ENCODE data around the gene FAM168A.

FAM168A gene

DNA sequence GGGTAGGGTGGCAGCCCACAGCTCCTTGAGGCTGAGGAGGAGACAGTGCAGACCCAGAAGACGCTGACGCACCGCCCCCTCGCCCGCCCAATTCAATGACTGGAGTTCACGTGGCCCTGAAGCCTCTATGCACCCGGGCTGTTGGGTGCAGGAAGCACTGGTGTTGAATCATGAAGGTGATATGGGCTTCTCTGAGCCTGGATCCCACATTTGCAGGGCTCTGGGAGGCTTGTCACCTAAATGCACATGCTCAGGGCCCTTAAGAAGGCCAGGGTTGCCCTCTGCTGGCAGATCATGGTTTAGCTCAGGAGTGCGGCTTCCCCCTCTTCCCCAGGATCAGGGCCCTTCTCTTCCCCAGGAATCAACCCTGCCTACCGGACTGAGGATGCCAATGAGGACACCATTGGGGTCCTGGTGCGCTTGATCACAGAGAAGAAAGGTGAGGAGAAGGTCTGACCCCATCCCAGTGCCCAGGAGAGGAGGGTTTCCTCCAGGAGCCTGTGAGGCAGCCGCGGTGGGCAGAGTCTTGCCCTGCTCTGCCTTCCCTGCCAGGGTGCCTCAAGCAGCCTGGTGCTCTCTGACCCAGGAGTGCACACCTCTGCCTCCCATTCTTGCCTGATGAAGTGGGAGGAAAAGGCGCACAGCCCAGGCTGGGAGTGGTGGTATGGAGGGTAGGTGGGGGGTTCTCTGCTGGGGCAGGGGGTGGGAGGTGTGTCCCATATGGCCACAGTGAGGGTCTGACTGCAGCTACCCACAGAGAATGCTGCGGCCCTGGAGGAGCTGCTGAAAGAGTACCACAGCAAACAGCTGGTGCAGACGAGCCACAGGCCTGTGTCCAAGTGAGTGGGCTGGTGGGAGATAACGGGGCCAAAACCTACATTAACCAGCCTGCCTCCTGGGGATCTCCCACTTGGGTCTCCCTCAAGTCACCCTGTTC is 204.2 kb downstream of the FAM168A start:
- DNase-seq (ENCODE audit: insufficient read length, low spot score) (peak; percentile 87), FAIRE-seq (peak; percentile 85)

DNA sequence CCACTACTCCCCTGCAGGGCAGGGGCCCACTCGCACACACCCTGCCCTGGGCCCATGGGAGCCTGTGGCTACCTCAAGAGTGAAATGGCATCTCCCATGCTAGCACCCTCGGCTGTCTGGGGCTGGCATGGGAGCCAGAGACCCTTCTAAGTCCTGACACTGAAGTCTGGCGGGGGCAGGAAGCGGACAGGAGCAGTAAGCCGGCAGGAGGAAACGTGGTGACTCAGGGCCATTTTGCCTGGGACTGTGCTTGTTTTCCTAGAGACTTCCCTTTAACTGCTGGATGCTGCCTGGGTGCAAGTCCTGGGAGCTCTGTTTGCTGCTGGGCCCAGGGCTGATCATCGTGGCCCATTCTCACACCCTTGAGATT is 204.9 kb downstream of the FAM168A start:
- FAIRE-seq, result no peak
- DNase-seq (ENCODE audit: insufficient read length, low spot score), result no peak

DNA sequence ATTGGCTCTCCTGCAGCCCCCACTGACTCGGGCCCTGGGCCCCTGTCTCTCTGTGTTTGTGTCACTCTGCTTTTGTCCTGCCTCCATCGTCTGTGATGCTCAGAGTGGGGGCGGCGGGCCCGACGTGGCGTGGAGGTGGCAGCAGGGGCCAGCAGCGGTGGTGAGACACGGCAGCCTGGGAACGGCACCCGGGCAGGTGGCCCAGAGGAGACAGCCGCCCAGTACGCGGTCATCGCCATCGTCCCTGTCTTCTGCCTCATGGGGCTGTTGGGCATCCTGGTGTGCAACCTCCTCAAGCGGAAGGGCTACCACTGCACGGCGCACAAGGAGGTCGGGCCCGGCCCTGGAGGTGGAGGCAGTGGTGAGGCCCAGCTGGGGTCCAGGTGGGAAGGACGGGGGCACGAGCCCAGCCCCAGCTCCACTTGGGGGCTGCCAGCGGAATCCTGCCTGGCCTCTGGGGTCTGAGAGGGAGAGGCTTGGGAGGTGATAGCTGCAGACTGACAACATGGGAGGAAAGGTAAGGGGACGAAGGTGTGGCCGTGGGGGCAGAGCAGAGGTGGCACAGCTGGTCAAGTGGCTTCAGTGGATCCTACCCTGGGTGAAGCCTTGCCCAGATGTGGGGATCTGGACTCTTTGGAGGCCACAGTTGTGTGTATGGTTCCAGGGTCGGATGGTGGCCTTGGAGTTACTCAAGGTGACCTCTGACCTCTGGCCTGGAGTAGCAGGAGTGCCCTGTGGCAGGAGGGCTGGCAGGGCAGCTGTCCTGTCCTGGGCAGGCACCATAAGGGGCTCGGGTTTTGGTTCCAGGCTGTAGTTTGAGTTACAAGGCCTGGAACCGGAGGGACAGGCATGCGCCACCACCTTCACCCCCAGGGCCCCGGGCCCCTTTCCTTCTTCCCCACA is 205.6 kb downstream of the FAM168A start:
- no peak for DNase-seq (ENCODE audit: insufficient read length, low spot score)
- no peak for FAIRE-seq

DNA sequence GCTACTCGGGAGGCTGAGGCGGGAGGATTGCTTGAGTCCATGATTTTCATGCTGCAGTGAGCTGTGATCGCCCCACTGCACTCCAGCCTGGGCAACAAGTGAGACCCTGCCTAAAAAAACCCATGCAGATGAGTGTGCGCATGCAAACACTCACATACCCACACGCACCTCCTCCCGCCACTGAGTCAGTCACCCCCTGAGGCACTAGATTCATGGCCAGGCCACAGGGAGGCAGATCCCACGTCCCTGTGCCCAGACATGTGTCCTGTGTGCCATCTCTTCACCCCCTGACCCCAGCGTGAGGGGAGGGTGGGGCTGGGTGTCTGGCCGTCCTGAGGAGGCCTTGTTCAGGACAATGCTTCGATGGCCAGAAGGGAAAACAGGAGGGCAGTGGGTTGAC is 206.2 kb downstream of the FAM168A start:
- FAIRE-seq (peak; percentile 72), DNase-seq (ENCODE audit: insufficient read length, low spot score) (no peak)

DNA sequence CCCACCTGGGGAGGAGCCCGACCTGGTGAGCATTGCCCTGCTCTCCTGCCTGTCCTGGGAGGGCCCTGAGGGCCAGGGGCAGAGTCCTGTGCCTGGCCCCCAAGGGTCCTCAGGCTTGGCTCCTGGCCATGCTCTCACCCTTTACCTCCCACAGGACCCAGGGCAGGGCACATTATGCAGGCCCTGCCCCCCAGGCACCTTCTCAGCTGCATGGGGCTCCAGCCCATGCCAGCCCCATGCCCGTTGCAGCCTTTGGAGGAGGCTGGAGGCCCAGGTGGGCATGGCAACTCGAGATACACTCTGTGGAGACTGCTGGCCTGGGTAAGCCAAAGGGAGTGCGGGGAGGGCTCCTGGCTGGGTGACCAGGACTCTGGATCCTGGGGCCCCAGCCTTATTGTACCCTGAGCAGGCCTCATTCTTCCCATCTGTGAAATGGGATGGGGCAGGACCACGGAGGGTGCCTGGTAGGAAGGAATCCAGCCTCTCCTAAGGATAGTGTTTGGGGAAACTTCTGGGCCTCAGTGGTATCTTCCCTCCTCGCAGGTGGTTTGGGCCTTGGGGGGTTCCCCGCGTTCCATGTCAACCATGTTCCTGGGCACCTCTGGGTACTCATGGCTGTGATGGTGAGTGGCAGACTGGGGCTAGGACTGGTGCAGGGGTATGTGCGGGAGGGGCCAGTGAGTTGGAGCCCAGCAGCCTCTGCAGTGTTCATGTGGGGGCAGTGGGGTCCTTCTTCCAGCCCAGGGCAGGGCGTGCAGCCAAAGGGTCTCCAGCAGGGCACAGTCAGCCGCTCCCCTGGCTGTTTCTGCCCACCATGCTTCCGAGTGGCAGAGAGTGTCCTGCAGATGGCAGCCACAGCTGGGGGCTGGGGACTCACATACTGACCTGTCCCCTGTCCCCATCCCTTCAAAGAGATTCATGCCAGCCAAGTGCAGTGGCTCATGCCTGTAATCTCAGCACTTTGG is 207.0 kb downstream of the FAM168A start:
- no peak for FAIRE-seq
- no peak for DNase-seq (ENCODE audit: insufficient read length, low spot score)

DNA sequence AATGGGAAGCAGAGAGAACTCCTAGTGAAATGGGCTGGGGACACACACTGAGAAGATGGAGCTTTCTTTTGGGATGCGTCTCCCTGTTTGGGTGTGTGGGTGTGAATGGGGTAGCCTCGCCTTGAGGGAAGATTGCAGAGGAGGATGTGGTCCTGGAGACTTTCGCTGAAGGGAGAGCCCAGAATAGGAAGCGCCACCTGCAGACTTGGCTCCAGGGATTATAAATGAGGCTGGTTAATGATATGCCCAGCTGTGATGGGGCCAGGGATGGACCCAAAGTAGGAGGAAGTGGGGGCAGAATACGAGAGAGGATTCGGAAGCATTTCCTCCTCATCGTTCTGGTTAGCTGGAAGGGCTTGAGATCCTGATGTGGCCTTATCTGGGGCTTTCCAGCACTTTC is 208.0 kb downstream of the FAM168A start:
- no peak for DNase-seq (ENCODE audit: insufficient read length, low spot score)
- FAIRE-seq, result no peak

DNA sequence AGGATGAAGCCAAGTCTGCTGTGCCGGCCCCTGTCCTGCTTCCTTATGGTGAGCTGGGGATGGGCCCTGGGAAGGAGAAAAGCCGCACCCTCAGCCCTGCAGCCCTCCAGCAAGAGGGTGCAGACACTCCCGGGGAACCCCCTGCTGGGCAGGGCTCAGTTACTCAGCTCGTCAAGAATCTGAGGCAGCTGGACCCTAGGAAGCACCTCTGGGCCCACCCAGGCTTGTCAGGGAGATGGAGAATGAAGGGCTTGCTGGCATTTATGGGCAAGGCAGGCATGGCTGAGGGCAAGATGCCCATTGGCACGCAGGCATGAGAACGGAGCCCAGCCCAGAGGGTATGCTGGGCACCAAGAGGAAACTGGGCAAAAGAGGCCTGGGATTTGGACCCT is 208.8 kb downstream of the FAM168A start:
- FAIRE-seq (no peak), DNase-seq (ENCODE audit: insufficient read length, low spot score) (no peak)

DNA sequence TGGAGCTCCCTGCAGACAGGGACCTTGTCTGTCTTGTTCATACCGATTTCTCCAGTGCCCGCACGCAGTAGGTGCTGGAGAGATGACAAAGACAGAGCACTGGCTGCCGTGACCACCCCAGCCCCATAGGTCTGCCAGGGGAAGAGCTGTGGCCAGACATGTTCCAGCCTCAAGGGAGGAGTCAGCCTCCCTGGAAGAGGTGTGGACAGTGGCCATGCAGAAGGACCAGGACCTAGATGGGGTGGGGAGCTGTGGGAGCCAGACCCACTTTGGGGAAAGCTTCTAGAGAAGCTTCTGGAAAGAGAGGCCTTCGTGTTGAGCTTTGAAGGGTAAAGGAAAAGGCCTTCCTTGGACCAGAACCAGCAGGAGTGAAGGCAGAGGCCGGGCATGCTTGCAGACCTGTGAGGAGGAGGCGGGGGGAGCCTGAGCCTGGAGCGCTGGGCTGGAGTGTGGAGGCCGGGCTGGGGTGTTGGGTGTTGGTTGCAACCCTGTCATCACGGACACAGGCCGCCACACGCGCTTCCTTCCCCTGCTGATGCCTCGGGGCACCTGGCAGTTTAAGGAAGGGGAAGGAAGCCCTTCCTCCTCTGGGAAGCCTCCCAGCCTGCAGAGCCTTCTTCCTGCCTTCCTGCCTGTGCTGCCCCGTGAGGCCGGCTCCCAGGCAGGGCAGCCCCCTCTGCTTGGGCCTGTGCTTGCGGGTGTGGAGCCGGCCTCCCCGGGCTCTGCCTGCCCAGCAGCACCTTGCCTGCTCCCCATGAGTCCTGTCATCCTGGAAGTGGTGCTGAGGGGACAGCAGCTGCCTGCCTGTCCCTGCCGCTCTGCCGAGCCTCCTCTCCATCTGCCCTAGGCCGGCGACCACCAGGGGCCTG is 209.4 kb downstream of the FAM168A start:
- FAIRE-seq (no peak), DNase-seq (ENCODE audit: insufficient read length, low spot score) (no peak)

DNA sequence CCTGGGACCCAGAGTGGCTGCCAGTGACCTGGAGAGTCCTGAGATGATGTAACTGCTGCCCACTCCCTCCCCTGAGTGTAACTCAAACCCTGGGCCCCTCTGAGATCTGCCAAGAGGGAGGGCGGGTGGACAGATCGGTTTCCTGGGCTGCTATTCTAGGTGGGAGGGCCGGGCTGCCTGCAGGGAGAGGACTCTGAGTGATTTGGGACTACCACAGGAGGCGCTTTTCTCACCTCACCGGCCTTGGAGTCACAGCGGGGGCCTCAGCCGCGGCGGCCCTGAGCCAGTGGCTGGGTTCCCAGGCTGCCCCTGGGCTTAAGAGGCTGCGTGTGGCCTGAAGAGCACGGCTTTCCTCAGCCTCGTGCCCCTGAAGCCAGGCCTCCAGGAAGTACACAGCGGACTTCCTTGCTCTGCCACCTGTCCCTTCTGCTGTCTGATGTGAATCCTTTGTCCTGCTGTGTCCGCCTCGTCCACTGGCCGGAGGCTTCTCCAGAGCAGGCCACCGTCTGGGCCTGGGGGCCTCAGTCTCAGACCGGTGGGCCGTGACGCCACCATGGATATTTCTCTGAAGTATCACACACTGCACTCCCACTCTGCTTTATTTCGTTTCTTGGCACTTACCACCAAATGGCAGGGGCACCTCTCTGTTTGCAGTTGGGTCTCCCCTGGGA is 210.2 kb downstream of the FAM168A start:
- DNase-seq (ENCODE audit: insufficient read length, low spot score), result no peak
- no peak for FAIRE-seq

DNA sequence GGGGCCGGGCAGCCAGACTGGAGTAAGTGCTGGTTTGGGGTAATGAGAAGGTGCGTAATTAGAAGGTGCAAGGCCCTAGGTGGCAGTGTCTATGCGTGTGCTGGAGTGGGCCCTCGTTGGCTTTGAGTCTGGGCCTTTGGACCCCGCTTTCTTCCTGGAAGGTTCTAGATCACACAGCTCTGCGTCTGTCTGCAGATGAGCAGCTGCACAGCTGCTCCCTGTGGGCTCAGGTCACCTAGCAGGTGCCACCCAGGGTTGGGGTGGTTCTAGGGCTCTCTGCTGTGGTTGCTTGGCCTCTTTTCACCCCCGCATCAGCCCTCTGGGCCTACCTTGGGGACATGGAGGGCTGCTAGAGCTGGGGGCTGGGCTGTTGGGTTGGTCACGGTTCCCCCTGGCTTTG is 211.4 kb downstream of the FAM168A start:
- DNase-seq (ENCODE audit: insufficient read length, low spot score), result no peak
- FAIRE-seq, result no peak

DNA sequence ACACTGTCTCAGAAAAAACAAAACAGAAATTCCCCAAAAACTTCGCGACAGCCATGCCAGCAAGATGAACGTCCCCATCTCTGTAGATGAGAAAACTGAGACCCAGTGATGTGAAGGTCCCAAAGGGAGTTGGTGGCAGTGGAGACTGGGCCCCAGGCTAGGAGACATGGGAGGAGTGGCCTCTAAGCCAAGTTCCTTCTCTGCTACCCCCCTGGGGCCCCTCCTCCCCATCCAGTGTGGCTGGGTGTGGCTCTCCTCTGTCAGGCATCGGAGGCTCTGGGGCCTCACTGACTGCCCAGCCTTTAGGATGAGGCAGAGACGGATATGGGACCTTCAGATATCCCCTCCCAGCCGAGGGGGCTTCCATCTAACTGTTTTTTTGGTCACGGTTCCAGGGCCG is 211.9 kb downstream of the FAM168A start:
- DNase-seq (ENCODE audit: insufficient read length, low spot score), result no peak

DNA sequence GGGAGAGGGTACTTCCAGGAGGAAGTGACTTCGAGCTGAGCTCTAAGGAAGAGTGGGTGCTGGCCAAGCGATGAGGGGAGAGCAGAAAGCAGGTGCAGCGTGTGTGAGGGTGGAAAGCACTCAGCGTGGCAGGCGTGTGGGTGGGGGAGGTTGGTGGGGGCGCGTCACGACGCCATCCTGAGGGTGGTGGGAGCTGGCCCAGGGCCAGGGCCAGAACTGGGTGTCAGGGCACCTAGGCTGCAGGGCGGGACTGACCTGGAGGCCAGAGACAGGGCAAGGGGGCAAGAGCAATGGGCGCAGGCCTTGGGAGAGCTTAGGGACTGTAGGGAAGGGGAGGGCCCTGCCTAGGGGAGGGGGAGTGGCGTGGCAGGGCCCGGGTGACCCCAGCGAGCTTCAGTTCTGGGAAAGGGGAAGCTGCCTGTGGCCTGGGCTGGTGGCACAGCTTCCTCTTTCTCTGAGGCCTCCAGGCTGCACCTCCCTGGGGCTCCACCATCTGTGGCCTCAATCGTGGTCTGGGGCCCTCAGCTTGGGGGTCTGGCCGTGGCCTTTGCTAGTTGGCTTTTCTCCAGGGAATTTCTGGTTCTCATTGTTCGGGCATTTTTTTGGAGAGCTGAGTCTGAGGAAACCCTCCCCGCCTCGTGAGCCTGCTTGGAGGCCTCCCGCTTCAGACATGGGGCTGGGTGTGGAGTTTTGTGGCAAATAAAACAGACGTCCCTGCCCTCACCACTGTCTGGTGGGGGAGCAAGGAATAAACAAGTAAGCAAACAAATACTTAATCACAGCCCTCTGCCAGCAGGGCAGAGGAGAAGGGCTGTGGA is 212.8 kb downstream of the FAM168A start:
- FAIRE-seq, result no peak

More for the DNA sequence above, 211.9 kb downstream of the FAM168A start:
- FAIRE-seq, result no peak

DNA sequence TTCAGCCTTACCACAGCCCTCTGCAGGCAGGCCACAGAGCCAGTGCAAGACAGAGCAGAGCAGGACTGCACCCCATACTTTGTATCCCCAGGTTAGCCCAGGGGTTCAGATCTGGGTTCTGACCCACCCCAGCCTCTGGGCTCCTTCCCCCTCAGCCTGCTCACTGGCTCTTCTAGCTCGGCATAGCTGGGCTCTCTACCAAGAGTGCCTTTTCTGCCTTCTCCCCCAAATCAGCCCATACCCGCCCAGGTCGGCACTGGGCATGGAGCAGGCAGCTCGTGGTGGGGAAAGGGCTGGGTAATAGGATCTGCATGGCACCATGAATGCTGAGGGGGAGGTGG is 213.4 kb downstream of the FAM168A start:
- DNase-seq (ENCODE audit: insufficient read length, low spot score), result no peak
- no peak for FAIRE-seq

More for the DNA sequence above, 212.8 kb downstream of the FAM168A start:
- no peak for DNase-seq (ENCODE audit: insufficient read length, low spot score)

DNA sequence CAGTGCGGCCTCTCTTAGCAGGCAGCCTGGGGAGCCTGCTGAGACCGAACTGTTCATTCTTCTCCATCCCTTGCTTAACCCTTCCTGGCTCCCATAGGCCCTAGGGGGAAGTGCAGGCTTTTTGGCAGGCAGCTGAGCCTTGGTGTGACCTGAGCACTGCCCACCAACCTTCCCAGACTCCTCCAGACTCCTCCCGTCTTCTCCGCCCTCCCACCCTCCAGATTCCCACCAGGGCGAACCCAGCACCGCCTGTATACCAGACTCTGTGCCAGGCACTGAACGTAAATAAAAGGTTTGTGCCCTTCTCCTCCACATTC is 213.8 kb downstream of the FAM168A start:
- FAIRE-seq (no peak), DNase-seq (ENCODE audit: insufficient read length, low spot score) (no peak)

DNA sequence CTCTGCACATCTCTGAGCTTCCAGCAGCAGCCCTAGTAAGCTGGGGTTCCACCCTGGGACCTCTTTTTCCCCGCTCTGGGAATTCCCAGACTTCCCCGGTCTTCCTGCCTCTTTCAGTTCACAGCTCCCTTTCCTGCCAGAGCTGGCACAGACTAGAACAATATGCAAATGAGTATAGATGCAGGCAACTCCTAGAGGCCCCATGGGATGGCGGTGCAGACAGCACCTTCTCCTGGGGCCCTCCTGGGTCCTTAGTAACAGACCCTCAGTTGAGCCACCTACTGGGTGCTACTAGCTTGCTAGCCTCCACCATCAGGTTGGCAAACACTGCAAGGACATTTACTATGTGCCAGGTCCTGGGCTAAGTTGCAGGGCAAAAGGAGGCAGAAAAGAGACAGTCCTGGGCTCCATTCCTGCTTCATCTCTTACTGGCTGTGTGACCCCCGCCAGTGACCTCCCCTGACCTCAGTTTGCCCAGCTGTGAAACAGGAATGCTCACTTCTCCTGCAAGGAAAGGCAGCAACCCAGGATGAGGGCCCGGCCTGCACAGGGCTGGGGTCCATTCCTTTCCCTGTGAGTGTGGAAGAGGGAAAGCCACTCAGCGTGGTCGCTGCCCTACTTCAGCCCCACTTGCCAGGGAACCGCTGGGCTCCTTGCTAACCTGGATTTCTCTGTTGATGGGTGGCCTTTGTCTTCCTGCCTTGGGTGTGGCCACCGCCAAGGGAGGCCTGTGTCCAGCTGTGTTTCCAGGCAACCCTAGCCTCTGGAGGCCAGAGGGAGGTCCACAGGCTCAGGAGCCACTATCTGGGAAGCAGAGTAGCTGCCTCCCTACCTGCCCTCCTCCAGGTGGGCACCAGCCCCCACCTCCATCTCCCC is 214.4 kb downstream of the FAM168A start:
- no peak for FAIRE-seq
- no peak for DNase-seq (ENCODE audit: insufficient read length, low spot score)

DNA sequence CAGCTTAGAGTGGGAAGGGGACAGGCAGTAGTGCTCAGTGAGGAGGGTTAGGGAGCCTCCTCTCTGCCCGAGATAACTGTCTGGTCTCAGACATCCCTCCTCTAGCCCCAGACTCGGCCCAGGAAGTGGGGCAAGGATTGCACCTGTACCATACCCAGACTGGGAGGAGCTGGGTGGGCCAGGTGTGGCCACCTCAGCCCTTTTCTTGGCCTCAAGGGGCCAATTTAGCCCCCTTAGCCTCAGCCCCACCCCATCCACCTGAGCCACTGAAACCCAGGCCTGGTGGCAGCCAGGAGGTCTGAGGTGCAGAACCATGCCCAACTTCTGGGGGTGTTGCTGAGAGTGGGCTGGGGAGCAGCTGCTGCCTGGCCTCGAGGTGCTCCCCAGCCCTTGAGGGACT is 215.2 kb downstream of the FAM168A start:
- DNase-seq (ENCODE audit: insufficient read length, low spot score), result no peak
- no peak for FAIRE-seq

DNA sequence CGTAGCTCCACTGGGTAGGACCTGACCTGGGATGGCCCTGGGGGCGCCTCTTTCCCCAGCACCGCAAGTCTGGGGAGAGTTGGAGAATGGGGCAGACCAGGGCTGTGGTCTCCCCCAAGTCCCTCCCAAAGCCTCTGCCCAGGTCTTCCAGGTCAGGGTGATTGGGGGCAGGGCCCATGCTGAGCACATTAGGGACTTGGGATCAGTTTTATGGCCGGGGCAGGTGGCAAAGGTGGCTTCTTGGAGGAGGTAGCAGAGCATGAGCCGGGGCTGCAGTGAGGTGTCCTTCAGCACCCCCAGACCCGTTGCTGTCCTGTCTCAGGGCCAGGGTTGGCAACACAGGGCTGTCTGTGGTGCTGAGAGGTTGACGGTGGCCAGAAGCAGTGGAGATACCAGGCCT is 215.7 kb downstream of the FAM168A start:
- DNase-seq (ENCODE audit: insufficient read length, low spot score), result no peak
- no peak for FAIRE-seq

DNA sequence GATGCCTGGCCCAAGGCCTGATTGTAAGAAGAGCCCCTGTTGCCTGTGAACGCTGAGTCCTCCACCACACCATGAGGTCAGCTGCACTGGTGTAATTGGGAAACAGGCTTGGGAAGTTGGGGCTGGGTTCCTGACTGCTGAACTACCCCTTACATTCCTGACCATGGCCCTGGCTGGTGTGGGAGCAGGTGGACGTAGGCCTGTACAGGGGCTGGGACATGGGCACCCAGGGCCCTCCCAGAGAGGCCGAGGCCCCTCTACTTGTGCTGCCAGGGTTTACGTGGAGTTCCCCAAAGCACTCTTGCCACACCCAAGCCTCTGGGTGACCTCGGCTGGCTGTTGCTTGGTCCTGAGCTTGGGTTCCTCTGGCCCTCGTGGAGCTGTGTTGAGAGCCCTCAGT is 216.3 kb downstream of the FAM168A start:
- FAIRE-seq (no peak), DNase-seq (ENCODE audit: insufficient read length, low spot score) (no peak)

Measured in HTR-8/SVneo (cell line).